OCI-LY7 (cell line): ENCODE data around the gene SARM1. TPM values are rescaled to one million over a fixed set of nuclear protein-coding genes. Genes with fewer than 3 reads are reported as not detected.

ENCODE experiments used
- BruUV-seq: library from RNA; stranded (reverse); fragments of 400-500 nt; replicated peaks from 2 replicates; lab custom pipeline; 2021; lab: Mats Ljungman, UMichigan
- CTCF ChIA-PET: fragments of 300-600 bp; sonication (Branson Sonifier 250); formaldehyde crosslinking; loops from one replicate; lab custom pipeline; 2022; ENCODE audit warnings: antibody characterized with exemption; ENCODE audit not compliant: unreplicated experiment; lab: Charles Lee
- POLR2A ChIA-PET: fragments of 300-600 bp; sonication (Branson Sonifier 250); formaldehyde crosslinking; loops from one replicate; lab custom pipeline; 2022; ENCODE audit warnings: antibody characterized with exemption; lab: Charles Lee
- DNase-seq: peaks from one replicate; pipeline ENCODE4 v3.0.0-alpha.2; 2015; ENCODE audit warnings: low spot score
- H2AFZ ChIP-seq: fragments of 200-600 bp; sonication (generic), shearing (Covaris generic); 2 replicates; pipeline ENCODE4 v1.6.1; 2014; ENCODE audit warnings: mild to moderate bottlenecking, antibody characterized with exemption, low read length, moderate library complexity
- H3K27ac ChIP-seq: fragments of 200-600 bp; sonication (generic); 2 replicates; pipeline ENCODE4 v1.5.1; 2014; ENCODE audit warnings: mixed run types, low read depth, mild to moderate bottlenecking, moderate library complexity, low read length, inconsistent platforms; ENCODE audit not compliant: poor library complexity, severe bottlenecking
- H3K36me3 ChIP-seq: fragments of 200-600 bp; sonication (generic); 2 replicates; pipeline ENCODE4 v1.6.1; 2014; ENCODE audit warnings: mild to moderate bottlenecking, antibody characterized with exemption, low read length, moderate library complexity, mixed read lengths; ENCODE audit not compliant: insufficient read depth
- H3K4me1 ChIP-seq: fragments of 200-600 bp; sonication (generic); 2 replicates; pipeline ENCODE4 v1.5.1; 2014; ENCODE audit warnings: mild to moderate bottlenecking, low read length; ENCODE audit not compliant: insufficient read depth, poor library complexity, severe bottlenecking
- H3K4me2 ChIP-seq: fragments of 200-600 bp; sonication (generic); 2 replicates; pipeline ENCODE4 v1.6.1; 2014; ENCODE audit warnings: mild to moderate bottlenecking, low read length
- H3K4me3 ChIP-seq: fragments of 200-600 bp; sonication (generic); 2 replicates; pipeline ENCODE4 v1.5.1; 2014; ENCODE audit warnings: mild to moderate bottlenecking, low read depth, low read length; ENCODE audit not compliant: poor library complexity, severe bottlenecking
- H3K79me2 ChIP-seq: fragments of 200-600 bp; sonication (generic); 2 replicates; pipeline ENCODE4 v1.6.1; 2016; ENCODE audit warnings: low read depth, mild to moderate bottlenecking, low read length, moderate library complexity, mixed read lengths; ENCODE audit not compliant: insufficient read depth
- H3K9me2 ChIP-seq: fragments of 200-600 bp; sonication (generic); 2 replicates; pipeline ENCODE4 v1.6.1; 2016; ENCODE audit warnings: mild to moderate bottlenecking, low read length, mixed read lengths; ENCODE audit not compliant: insufficient read depth
- H3K9me3 ChIP-seq: fragments of 200-600 bp; sonication (generic); 2 replicates; pipeline ENCODE4 v1.6.1; 2014; ENCODE audit warnings: mild to moderate bottlenecking, mixed run types, low read length, mixed read lengths
- H4K20me1 ChIP-seq: fragments of 200-600 bp; sonication (generic); 2 replicates; pipeline ENCODE4 v1.6.1; 2014; ENCODE audit warnings: mild to moderate bottlenecking, antibody characterized with exemption, low read length, moderate library complexity, mixed read lengths; ENCODE audit not compliant: insufficient read depth
- CTCF ChIP-seq: fragments of 200-600 bp; sonication (generic); conservative IDR thresholded peaks from 2 replicates; pipeline ENCODE4 v1.5.1; 2014; ENCODE audit warnings: mild to moderate bottlenecking, antibody characterized with exemption, low read length, moderate library complexity, mixed read lengths
- EZH2phosphoT487 ChIP-seq: fragments of 200-600 bp; sonication (generic); IDR thresholded peaks from 2 replicates; pipeline ENCODE4 v1.6.1; 2018; ENCODE audit warnings: low read depth, borderline replicate concordance, mild to moderate bottlenecking, mixed run types, antibody characterized with exemption, low read length, moderate library complexity, mixed read lengths
- intact Hi-C: fragments of 100-400 bp; cut with micrococcal nuclease; formaldehyde crosslinking; loops from one replicate; pipeline ENCODE4 v1.10.0; 2022; ENCODE audit not compliant: unreplicated experiment
- total RNA-seq, 2 experiments: library from RNA; depleted of rRNA in 1 of 2; stranded (reverse); fragments of >200 nt in 1 of 2; shearing (Covaris generic) in 1 of 2; gene quantifications; 2 replicates each; pipeline ENCODE4 v1.2.3, GENCODE V29; 2014 to 2022

SARM1 gene
- total RNA-seq, 2 experiments from 2014 or later = 7.5 to 21.3 TPM

GRCh38 chr17:28335201-28335958 is 36.1 kb upstream of the SARM1 start, which contains the start of the genes IFT20 and TNFAIP1:
TSS of gene IFT20 (minus strand) at chr17:28335472. CDS start at chr17:28331985, 3,487 bp downstream.
TSS of gene TNFAIP1 (plus strand) at chr17:28335761. CDS start at chr17:28339522, 3,761 bp downstream.
- peak within 1 kb of the TSS; percentile 69 for H2AFZ ChIP-seq
- no peaks in the 10 kb centered on the region for H3K9me2 ChIP-seq
- H3K4me1 ChIP-seq = peaks cover 23% of the 10 kb centered on the region
- POLR2A ChIA-PET = interaction anchor here (0.8 to 3.0 kb wide), 9 partner anchors 10 to 260 kb away, joined by 3 to 22 read pairs (median 3); partner anchors contain the start of genes POLDIP2 and TMEM97
- H3K4me2 ChIP-seq = peak within 1 kb of the TSS; percentile 97
- CTCF ChIA-PET = interaction anchor here (0.6 to 1.1 kb wide), 3 partner anchors 14 to 21 kb away, joined by 3 read pairs; partner anchors contain the start of gene POLDIP2
- peak within 1 kb of the TSS; percentile 86 for H3K4me3 ChIP-seq
- intact Hi-C loops = loop anchor here (1.0 to 2.0 kb wide), 2 partner anchors 22 to 35 kb away; partner anchors contain the start of genes POLDIP2, SARM1 and VTN
- no TSS peak for BruUV-seq
- DNase-seq = peak; percentile 99
- H3K79me2 ChIP-seq = peaks cover 10% of the 10 kb centered on the region; the same call in 1 of the 2 replicates
- no peak within 1 kb of the TSS for H3K27ac ChIP-seq
- TF ChIP-seq EZH2phosphoT487 (no peak), CTCF (no peak)
- no peaks in the 10 kb centered on the region for H4K20me1 ChIP-seq
- H3K36me3 ChIP-seq = no peaks in the 10 kb centered on the region; the same call in 1 of the 2 replicates
- H3K9me3 ChIP-seq = no peaks in the 10 kb centered on the region

DNA sequence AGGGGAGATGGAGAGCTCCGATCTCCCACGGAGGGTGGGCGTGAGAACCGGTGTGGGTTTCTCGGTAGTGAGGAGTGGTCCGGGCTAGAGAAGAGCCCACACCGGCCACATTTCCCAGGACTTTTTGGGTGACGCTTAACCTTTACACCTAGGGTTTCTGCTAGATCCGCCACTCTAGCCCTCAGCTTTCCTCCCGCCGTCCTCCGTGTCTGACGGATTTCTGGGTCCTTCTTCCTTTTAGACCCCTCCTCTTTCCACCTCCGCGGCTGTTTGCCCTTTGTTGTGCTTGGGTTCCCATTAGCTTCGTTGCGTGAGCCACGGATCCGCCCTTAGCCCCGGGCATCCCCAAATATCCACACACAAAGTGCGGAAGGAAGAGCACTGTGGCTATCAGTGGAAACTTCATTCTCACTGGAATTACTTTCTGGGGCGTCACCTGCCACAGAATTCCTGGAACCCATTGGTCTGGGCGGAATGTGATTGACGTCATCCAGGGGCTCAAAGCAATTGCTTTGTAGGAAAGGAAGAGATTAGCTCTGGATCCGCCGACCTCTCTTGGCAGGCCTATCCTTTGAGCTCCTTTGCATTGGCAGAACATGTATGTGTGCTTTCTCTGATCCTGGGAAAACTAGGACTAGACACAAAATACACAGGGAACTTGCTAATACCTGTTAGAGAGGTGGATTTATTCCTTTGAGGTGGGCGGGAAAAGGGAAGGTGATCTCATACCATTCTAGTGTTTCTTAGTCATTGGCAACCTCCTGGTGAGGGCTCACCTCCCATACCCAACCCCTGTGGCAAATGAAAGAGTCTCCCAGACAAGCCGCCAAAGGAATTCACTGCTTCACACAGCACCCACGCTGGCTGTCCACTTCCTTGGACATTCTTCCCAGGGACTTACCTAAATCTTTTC is 35.3 kb upstream of the SARM1 start:
- Histone ChIP-seq H3K79me2 (peaks cover 10% of the 10 kb centered on the region; the same call in 1 of the 2 replicates), H3K27ac (no peak overlapping the region), H3K9me3 (no peaks in the 10 kb centered on the region), H3K36me3 (peaks cover 3% of the 10 kb centered on the region; the same call in 1 of the 2 replicates), H3K4me2 (peak overlapping the region; percentile 97), H3K9me2 (no peaks in the 10 kb centered on the region), H4K20me1 (no peaks in the 10 kb centered on the region), H3K4me3 (peak overlapping the region; percentile 86), H2AFZ (peak overlapping the region; percentile 64), H3K4me1 (peaks cover 23% of the 10 kb centered on the region)
- ChIA-PET POLR2A (interaction anchor here (0.8 to 3.0 kb wide), 8 partner anchors 11 to 260 kb away, joined by 3 to 22 read pairs (median 4); partner anchors contain the start of genes POLDIP2 and TMEM97), CTCF (interaction anchor here (0.6 to 0.8 kb wide), 2 partner anchors 18 to 21 kb away, joined by 3 read pairs; partner anchors contain the start of gene POLDIP2)
- no peak for DNase-seq
- TF ChIP-seq CTCF (no peak), EZH2phosphoT487 (no peak)
- BruUV-seq = TSS peak; percentile 30
- intact Hi-C loops = loop anchor here (1.0 to 2.0 kb wide), 2 partner anchors 21 to 35 kb away; partner anchors contain the start of genes POLDIP2, SARM1 and VTN
